ENCODE data around the gene CLCNKB. TPM values are rescaled to one million over a fixed set of nuclear protein-coding genes. Genes with fewer than 3 reads are reported as not detected.
"Not testable (repeated sequence)": the region's sequence is repeated elsewhere in the genome, so short reads cannot be mapped to it uniquely, and the experiment has no call there.

CLCNKB gene
- total and polyA plus RNA-seq, 2 experiments from 2014 or later = 1.3 to 1.9 TPM

DNA sequence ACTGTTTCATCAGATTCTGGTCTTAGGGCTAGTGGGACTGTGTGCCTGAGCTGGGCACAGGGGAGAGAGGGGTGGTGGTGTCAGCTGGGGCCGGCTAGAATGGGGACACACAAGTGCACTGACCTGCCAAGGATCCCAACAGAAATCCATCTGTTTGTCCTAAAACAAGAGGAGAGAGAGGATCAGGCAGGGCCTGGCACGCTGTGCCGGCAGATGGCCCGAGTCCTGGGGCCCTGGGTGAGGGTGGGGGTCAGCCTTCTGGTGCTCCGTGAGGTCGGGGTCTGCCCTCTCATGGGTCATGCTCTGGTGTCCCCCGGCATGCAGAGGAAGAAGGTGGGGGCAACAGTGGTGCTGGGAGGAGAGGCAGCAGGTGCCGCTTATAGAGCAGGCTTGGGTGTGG lies 3.7 kb upstream of the CLCNKB start:
- not testable (repeated sequence) for H2AFZ ChIP-seq; H3K4me1 ChIP-seq (ENCODE audit: insufficient read depth); H3K27ac ChIP-seq (ENCODE audit: low read depth); H3F3A ChIP-seq (replicated peaks; ENCODE audit: low read depth); DNase-seq (ENCODE audit: low spot score); H3K4me3 ChIP-seq; H3K9me2 ChIP-seq (ENCODE audit: insufficient read depth); H3K79me2 ChIP-seq (replicated peaks; ENCODE audit: insufficient read depth); H3K27ac Mint-ChIP-seq; H3K27me3 ChIP-seq (ENCODE audit: insufficient read depth); ATAC-seq; H3K36me3 Mint-ChIP-seq (ENCODE audit: low read depth); H3K36me3 ChIP-seq (ENCODE audit: insufficient read depth); H3K4me1 Mint-ChIP-seq; H3K4me3 Mint-ChIP-seq; H3K4me2 ChIP-seq; H3K9me3 Mint-ChIP-seq; H4K20me1 ChIP-seq (replicated peaks; ENCODE audit: insufficient read depth)
- peaks cover 14% of the 10 kb centered on the region for H3K27me3 Mint-ChIP-seq (ENCODE audit: insufficient read depth, low read depth, poor library complexity)

DNA sequence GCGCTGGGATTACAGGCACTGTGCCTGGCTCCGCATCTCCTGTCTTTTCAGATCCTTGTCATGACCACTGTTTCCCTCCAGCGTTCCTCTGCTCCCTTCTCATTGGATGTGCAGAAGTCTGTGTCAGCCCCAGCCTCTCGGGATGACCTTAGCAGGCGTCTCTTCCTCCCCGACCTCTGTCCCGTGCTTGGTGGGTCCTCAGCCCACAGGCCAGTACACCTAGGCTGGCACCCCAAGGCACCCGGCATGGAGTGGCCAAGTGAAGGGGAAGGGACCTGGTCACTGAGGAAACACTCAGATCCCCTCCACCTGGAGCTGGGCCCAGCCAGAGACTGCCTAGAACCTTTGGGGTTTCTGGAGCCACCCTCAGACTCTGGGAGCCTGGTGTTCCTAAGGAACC lies 2.4 kb upstream of the CLCNKB start:
- Mint-ChIP-seq H3K27ac (no peak overlapping the region), H3K4me3 (no peak overlapping the region), H3K36me3 (ENCODE audit: low read depth) (no peaks in the 10 kb centered on the region), H3K9me3 (no peaks in the 10 kb centered on the region), H3K4me1 (peaks cover 7% of the 10 kb centered on the region; the same call in 2 of the 3 replicates), H3K27me3 (ENCODE audit: insufficient read depth, low read depth, poor library complexity) (peaks cover 14% of the 10 kb centered on the region)
- DNase-seq (ENCODE audit: low spot score) = no peak
- no peaks in the 10 kb centered on the region for H3K36me3 ChIP-seq (ENCODE audit: insufficient read depth)
- H3F3A ChIP-seq (replicated peaks; ENCODE audit: low read depth) = no peaks in the 10 kb centered on the region
- H3K79me2 ChIP-seq (replicated peaks; ENCODE audit: insufficient read depth) = no peaks in the 10 kb centered on the region
- no peaks in the 10 kb centered on the region for H3K4me1 ChIP-seq (ENCODE audit: insufficient read depth)
- no peaks in the 10 kb centered on the region for H3K9me2 ChIP-seq (ENCODE audit: insufficient read depth)
- H2AFZ ChIP-seq = no peak overlapping the region
- H4K20me1 ChIP-seq (replicated peaks; ENCODE audit: insufficient read depth) = no peaks in the 10 kb centered on the region
- H3K4me2 ChIP-seq = no peak overlapping the region
- no peak for ATAC-seq
- no peak overlapping the region for H3K27ac ChIP-seq (ENCODE audit: low read depth)
- H3K4me3 ChIP-seq = no peak overlapping the region
- no peaks in the 10 kb centered on the region for H3K27me3 ChIP-seq (ENCODE audit: insufficient read depth)
- TF ChIP-seq JUNB (IDR thresholded peaks at IDR 0.05; ENCODE audit: unreplicated experiment) (no peak), STAT1 (IDR thresholded peaks at IDR 0.05; ENCODE audit: unreplicated experiment) (no peak), POLR2AphosphoS5 (IDR thresholded peaks at IDR 0.05; ENCODE audit: low read depth) (no peak), ZNF114 (CRISPR knock-in tag; IDR thresholded peaks at IDR 0.05) (no peak), EZH2 (IDR thresholded peaks at IDR 0.05; ENCODE audit: low read depth, unreplicated experiment) (no peak), ZNF331 (CRISPR knock-in tag; IDR thresholded peaks at IDR 0.05; ENCODE audit: low read depth) (no peak), NANOG (IDR thresholded peaks at IDR 0.05; ENCODE audit: borderline replicate concordance) (no peak)
- TF ChIP-seq, protein P1, sequence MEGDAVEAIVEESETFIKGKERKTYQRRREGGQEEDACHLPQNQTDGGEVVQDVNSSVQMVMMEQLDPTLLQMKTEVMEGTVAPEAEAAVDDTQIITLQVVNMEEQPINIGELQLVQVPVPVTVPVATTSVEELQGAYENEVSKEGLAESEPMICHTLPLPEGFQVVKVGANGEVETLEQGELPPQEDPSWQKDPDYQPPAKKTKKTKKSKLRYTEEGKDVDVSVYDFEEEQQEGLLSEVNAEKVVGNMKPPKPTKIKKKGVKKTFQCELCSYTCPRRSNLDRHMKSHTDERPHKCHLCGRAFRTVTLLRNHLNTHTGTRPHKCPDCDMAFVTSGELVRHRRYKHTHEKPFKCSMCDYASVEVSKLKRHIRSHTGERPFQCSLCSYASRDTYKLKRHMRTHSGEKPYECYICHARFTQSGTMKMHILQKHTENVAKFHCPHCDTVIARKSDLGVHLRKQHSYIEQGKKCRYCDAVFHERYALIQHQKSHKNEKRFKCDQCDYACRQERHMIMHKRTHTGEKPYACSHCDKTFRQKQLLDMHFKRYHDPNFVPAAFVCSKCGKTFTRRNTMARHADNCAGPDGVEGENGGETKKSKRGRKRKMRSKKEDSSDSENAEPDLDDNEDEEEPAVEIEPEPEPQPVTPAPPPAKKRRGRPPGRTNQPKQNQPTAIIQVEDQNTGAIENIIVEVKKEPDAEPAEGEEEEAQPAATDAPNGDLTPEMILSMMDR (conservative IDR thresholded peaks at IDR 0.05; ENCODE audit: low read depth in 2 of 2) = no peak
- TF ChIP-seq, protein P2, sequence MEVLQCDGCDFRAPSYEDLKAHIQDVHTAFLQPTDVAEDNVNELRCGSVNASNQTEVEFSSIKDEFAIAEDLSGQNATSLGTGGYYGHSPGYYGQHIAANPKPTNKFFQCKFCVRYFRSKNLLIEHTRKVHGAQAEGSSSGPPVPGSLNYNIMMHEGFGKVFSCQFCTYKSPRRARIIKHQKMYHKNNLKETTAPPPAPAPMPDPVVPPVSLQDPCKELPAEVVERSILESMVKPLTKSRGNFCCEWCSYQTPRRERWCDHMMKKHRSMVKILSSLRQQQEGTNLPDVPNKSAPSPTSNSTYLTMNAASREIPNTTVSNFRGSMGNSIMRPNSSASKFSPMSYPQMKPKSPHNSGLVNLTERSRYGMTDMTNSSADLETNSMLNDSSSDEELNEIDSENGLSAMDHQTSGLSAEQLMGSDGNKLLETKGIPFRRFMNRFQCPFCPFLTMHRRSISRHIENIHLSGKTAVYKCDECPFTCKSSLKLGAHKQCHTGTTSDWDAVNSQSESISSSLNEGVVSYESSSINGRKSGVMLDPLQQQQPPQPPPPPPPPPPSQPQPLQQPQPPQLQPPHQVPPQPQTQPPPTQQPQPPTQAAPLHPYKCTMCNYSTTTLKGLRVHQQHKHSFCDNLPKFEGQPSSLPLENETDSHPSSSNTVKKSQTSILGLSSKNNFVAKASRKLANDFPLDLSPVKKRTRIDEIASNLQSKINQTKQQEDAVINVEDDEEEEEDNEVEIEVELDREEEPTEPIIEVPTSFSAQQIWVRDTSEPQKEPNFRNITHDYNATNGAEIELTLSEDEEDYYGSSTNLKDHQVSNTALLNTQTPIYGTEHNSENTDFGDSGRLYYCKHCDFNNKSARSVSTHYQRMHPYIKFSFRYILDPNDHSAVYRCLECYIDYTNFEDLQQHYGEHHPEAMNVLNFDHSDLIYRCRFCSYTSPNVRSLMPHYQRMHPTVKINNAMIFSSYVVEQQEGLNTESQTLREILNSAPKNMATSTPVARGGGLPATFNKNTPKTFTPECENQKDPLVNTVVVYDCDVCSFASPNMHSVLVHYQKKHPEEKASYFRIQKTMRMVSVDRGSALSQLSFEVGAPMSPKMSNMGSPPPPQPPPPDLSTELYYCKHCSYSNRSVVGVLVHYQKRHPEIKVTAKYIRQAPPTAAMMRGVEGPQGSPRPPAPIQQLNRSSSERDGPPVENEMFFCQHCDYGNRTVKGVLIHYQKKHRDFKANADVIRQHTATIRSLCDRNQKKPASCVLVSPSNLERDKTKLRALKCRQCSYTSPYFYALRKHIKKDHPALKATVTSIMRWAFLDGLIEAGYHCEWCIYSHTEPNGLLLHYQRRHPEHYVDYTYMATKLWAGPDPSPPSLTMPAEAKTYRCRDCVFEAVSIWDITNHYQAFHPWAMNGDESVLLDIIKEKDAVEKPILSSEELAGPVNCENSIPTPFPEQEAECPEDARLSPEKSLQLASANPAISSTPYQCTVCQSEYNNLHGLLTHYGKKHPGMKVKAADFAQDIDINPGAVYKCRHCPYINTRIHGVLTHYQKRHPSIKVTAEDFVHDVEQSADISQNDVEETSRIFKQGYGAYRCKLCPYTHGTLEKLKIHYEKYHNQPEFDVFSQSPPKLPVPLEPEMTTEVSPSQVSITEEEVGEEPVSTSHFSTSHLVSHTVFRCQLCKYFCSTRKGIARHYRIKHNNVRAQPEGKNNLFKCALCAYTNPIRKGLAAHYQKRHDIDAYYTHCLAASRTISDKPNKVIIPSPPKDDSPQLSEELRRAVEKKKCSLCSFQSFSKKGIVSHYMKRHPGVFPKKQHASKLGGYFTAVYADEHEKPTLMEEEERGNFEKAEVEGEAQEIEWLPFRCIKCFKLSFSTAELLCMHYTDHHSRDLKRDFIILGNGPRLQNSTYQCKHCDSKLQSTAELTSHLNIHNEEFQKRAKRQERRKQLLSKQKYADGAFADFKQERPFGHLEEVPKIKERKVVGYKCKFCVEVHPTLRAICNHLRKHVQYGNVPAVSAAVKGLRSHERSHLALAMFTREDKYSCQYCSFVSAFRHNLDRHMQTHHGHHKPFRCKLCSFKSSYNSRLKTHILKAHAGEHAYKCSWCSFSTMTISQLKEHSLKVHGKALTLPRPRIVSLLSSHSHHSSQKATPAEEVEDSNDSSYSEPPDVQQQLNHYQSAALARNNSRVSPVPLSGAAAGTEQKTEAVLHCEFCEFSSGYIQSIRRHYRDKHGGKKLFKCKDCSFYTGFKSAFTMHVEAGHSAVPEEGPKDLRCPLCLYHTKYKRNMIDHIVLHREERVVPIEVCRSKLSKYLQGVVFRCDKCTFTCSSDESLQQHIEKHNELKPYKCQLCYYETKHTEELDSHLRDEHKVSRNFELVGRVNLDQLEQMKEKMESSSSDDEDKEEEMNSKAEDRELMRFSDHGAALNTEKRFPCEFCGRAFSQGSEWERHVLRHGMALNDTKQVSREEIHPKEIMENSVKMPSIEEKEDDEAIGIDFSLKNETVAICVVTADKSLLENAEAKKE (CRISPR knock-in tag; IDR thresholded peaks at IDR 0.05) = no peak
- TF ChIP-seq, protein P3, sequence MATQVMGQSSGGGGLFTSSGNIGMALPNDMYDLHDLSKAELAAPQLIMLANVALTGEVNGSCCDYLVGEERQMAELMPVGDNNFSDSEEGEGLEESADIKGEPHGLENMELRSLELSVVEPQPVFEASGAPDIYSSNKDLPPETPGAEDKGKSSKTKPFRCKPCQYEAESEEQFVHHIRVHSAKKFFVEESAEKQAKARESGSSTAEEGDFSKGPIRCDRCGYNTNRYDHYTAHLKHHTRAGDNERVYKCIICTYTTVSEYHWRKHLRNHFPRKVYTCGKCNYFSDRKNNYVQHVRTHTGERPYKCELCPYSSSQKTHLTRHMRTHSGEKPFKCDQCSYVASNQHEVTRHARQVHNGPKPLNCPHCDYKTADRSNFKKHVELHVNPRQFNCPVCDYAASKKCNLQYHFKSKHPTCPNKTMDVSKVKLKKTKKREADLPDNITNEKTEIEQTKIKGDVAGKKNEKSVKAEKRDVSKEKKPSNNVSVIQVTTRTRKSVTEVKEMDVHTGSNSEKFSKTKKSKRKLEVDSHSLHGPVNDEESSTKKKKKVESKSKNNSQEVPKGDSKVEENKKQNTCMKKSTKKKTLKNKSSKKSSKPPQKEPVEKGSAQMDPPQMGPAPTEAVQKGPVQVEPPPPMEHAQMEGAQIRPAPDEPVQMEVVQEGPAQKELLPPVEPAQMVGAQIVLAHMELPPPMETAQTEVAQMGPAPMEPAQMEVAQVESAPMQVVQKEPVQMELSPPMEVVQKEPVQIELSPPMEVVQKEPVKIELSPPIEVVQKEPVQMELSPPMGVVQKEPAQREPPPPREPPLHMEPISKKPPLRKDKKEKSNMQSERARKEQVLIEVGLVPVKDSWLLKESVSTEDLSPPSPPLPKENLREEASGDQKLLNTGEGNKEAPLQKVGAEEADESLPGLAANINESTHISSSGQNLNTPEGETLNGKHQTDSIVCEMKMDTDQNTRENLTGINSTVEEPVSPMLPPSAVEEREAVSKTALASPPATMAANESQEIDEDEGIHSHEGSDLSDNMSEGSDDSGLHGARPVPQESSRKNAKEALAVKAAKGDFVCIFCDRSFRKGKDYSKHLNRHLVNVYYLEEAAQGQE (IDR thresholded peaks at IDR 0.05; ENCODE audit: unreplicated experiment) = no peak
- TF ChIP-seq, protein P4, sequence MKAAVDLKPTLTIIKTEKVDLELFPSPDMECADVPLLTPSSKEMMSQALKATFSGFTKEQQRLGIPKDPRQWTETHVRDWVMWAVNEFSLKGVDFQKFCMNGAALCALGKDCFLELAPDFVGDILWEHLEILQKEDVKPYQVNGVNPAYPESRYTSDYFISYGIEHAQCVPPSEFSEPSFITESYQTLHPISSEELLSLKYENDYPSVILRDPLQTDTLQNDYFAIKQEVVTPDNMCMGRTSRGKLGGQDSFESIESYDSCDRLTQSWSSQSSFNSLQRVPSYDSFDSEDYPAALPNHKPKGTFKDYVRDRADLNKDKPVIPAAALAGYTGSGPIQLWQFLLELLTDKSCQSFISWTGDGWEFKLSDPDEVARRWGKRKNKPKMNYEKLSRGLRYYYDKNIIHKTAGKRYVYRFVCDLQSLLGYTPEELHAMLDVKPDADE (IDR thresholded peaks at IDR 0.05) = no peak
